Activated T-cell treated with anti-CD3 and anti-CD28 coated beads for 24 hours (primary cell): ENCODE results near the gene STT3A.

Experiments used
- DNase-seq: peaks from one replicate; pipeline ENCODE4 v3.0.0-alpha.2; 2020; ENCODE audit warnings: low read depth

STT3A gene

GRCh38 chr11:125667151-125667550 lies 74.5 kb downstream of the STT3A start:
- no peak for DNase-seq

DNA sequence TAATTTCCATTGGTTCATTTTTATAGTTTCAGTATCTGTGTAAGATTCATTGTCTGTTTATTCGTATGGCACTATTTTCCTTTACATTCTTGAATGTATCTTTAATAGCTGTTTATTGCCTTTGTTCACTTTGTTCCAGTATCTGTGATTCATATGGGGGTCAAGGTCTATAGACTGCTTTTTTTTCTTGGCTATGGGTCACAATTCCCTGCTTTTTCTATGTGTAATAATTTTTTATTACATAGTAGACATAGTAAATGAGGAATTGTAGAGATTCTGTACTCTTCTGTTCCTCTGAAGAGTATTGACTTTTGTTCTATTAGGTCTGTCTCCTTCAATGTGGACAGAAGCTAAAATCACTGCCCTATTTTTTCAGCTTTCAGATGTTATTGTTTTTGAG lies 77.5 kb downstream of the STT3A start:
- DNase-seq, result no peak

DNA sequence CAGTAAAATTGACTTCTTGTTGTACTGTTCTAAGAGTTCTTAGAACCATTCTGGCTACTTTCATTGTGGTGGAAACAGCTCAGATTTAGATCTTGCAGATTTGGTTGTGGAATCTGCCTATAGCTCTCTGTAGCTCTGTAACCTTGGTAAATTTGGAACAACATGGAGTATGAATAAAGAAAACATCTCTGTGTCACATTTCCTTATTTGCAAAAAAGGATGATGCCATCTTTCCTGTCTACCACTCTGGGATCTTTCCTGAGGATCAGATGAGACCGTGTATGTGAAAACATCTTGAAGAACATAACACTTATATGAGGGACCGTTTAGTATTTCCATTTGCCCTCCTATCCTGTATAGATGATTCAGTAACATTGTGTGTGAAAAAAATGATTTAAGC lies 78.9 kb downstream of the STT3A start:
- DNase-seq, result no peak
